ENCODE results near the gene ANTXR2. TPM values are rescaled to one million over a fixed set of nuclear protein-coding genes. Genes with fewer than 3 reads are reported as not detected.
A peak's percentile ranks its signal among the peaks of the same experiment; 100 is the strongest.
"Not testable (repeated sequence)": the region's sequence is repeated elsewhere in the genome, so short reads cannot be mapped to it uniquely, and the experiment has no call there.

ANTXR2 gene
- total RNA-seq, result 10 to 100 TPM; 39.8 to 74.6 TPM
- polyA plus RNA-seq (ENCODE audit: insufficient read length in 2 of 2), result 10 to 100 TPM; 35.3 to 42.6 TPM
- long read RNA-seq, donor 1, full-length matches to known transcripts, result 5 of 5 reads
- long read RNA-seq, donor 1, partial matches to known transcripts, result 0 of 5 reads
- long read RNA-seq, donor 1, other reads (novel, unspliced or antisense), result 0 of 5 reads
- long read RNA-seq, donor 2, full-length matches to known transcripts, result 3 of 3 reads
- long read RNA-seq, donor 2, partial matches to known transcripts, result 0 of 3 reads
- long read RNA-seq, donor 2, other reads (novel, unspliced or antisense), result 0 of 3 reads
- long read RNA-seq, donor 3, full-length matches to known transcripts, result 2 of 2 reads
- long read RNA-seq, donor 3, partial matches to known transcripts, result 0 of 2 reads
- long read RNA-seq, donor 3, other reads (novel, unspliced or antisense), result 0 of 2 reads
- long read RNA-seq, donor 4, full-length matches to known transcripts, result 5 of 5 reads
- long read RNA-seq, donor 4, partial matches to known transcripts, result 0 of 5 reads
- long read RNA-seq, donor 4, other reads (novel, unspliced or antisense), result 0 of 5 reads

- Histone ChIP-seq H3K27me3 (ENCODE audit: control insufficient read depth, insufficient read depth, low read length) (no peaks in the 10 kb centered on the region), H3K4me1 (ENCODE audit: control insufficient read depth, insufficient read depth, low read length) (peaks cover 19% of the 10 kb centered on the region), H3K9me3 (ENCODE audit: control insufficient read depth, insufficient read depth, low read length) (no peaks in the 10 kb centered on the region), H3K36me3 (ENCODE audit: control insufficient read depth, insufficient read depth, low read length) (peaks cover 2% of the 10 kb centered on the region), H3K4me3 (ENCODE audit: low read depth, low read length) (peak within 1 kb of the TSS; percentile 84), H3K27ac (ENCODE audit: low read depth, low read length) (peak within 1 kb of the TSS; percentile 96)
- under 1% methylated on average over 49 of the region's 52 CpGs for WGBS (ENCODE audit: insufficient coverage)
- peak; percentile 53 to 91 (median 63) for DNase-seq (ENCODE audit: low read depth in 4 of 6, low spot score in 6 of 6)
Measured at GRCh38 chr4:80072744-80073472, at the start of gene ANTXR2. TSS of gene ANTXR2 (minus strand) at chr4:80073229. CDS start at chr4:80072560, 669 bp downstream.

DNA sequence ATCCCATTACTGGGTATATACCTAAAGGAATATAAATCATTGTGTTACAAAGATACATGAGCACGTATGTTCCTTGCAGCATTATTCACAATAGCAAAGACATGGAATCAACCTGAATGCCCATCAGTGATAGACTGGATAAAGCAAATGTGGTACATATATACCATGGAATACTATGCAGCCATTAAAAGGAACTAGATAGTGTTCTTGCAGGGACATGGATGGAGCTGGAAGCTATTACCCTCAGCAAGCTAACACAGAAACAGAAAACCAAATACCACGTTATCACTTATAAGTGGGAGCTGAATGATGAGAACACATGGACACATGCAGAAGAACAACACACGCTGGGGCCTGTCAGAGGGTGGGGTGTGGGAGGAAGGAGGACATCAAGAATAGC is 48.8 kb upstream of the ANTXR2 start:
- not testable (repeated sequence) for H3K27ac ChIP-seq (ENCODE audit: low read depth, low read length); H3K4me1 ChIP-seq (ENCODE audit: control insufficient read depth, insufficient read depth, low read length); DNase-seq (ENCODE audit: low read depth in 4 of 6, low spot score in 6 of 6); H3K9me3 ChIP-seq (ENCODE audit: control insufficient read depth, insufficient read depth, low read length); H3K4me3 ChIP-seq (ENCODE audit: low read depth, low read length); H3K36me3 ChIP-seq (ENCODE audit: control insufficient read depth, insufficient read depth, low read length); H3K27me3 ChIP-seq (ENCODE audit: control insufficient read depth, insufficient read depth, low read length)
- no CpG with 5 or more reads among the region's 3 CpGs for WGBS (ENCODE audit: insufficient coverage)

DNA sequence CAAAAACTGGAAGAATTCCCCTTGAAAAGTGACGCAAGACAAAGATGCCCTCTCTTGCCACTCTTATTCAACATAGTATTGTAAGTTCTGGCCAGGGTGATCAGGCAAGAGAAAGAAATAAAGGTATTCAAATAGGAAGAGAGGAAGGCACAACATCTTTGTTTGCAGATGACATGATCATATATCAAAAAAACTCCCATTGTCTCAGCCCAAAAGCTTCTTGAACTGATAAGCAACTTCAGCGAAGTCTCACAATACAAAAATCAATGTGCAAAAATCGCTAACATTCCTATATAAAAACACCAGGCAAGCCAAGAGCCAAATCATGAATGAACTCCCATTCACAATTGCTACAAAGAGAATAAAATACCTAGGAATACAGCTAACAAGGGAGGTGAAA is 46.6 kb upstream of the ANTXR2 start:
- H3K27me3 ChIP-seq (ENCODE audit: control insufficient read depth, insufficient read depth, low read length); H3K4me1 ChIP-seq (ENCODE audit: control insufficient read depth, insufficient read depth, low read length); H3K27ac ChIP-seq (ENCODE audit: low read depth, low read length); H3K36me3 ChIP-seq (ENCODE audit: control insufficient read depth, insufficient read depth, low read length); H3K4me3 ChIP-seq (ENCODE audit: low read depth, low read length); H3K9me3 ChIP-seq (ENCODE audit: control insufficient read depth, insufficient read depth, low read length); DNase-seq (ENCODE audit: low read depth in 4 of 6, low spot score in 6 of 6): not testable (repeated sequence)
- no CpG with 5 or more reads among the region's 3 CpGs for WGBS (ENCODE audit: insufficient coverage)

DNA sequence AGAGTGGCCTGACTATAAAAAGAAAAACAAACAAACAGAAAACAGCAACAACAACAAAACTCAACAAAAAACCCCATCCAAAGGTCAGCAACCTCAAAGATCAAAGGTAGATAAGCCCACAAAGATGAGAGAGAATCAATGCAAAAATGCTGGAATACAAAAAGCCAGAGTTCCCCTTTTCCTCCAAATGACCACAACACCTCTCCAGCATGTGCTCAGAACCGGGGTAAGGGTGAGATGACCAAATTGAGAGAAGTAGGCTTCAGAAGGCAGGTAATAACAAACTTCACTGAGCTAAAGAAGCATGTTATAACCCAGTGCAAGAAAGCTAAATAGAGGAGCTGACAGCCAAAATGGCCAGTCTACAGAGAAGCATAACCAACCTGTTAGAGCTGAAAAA is 43.5 kb upstream of the ANTXR2 start:
- no peaks in the 10 kb centered on the region for H3K36me3 ChIP-seq (ENCODE audit: control insufficient read depth, insufficient read depth, low read length)
- H3K4me1 ChIP-seq (ENCODE audit: control insufficient read depth, insufficient read depth, low read length), result no peaks in the 10 kb centered on the region
- no peaks in the 10 kb centered on the region for H3K27me3 ChIP-seq (ENCODE audit: control insufficient read depth, insufficient read depth, low read length)
- no CpG with 5 or more reads among the region's 1 CpG for WGBS (ENCODE audit: insufficient coverage)
- no peak overlapping the region for H3K27ac ChIP-seq (ENCODE audit: low read depth, low read length)
- no peaks in the 10 kb centered on the region for H3K9me3 ChIP-seq (ENCODE audit: control insufficient read depth, insufficient read depth, low read length)
- no peak overlapping the region for H3K4me3 ChIP-seq (ENCODE audit: low read depth, low read length)
- no peak for DNase-seq (ENCODE audit: low read depth in 4 of 6, low spot score in 6 of 6)

GRCh38 chr4:80115368-80116181 is 42.5 kb upstream of the ANTXR2 start:
- no peaks in the 10 kb centered on the region for H3K9me3 ChIP-seq (ENCODE audit: control insufficient read depth, insufficient read depth, low read length)
- WGBS (ENCODE audit: insufficient coverage), result 96% methylated on average over 7 of the region's 8 CpGs
- no peaks in the 10 kb centered on the region for H3K27me3 ChIP-seq (ENCODE audit: control insufficient read depth, insufficient read depth, low read length)
- H3K27ac ChIP-seq (ENCODE audit: low read depth, low read length), result no peak overlapping the region
- no peaks in the 10 kb centered on the region for H3K4me1 ChIP-seq (ENCODE audit: control insufficient read depth, insufficient read depth, low read length)
- DNase-seq (ENCODE audit: low read depth in 4 of 6, low spot score in 6 of 6), result no peak
- no peaks in the 10 kb centered on the region for H3K36me3 ChIP-seq (ENCODE audit: control insufficient read depth, insufficient read depth, low read length)
- H3K4me3 ChIP-seq (ENCODE audit: low read depth, low read length), result no peak overlapping the region

GRCh38 chr4:80114732-80115265 is 41.8 kb upstream of the ANTXR2 start:
- Histone ChIP-seq H3K36me3 (ENCODE audit: control insufficient read depth, insufficient read depth, low read length) (no peaks in the 10 kb centered on the region), H3K4me3 (ENCODE audit: low read depth, low read length) (no peak overlapping the region), H3K4me1 (ENCODE audit: control insufficient read depth, insufficient read depth, low read length) (no peaks in the 10 kb centered on the region), H3K27ac (ENCODE audit: low read depth, low read length) (no peak overlapping the region), H3K27me3 (ENCODE audit: control insufficient read depth, insufficient read depth, low read length) (no peaks in the 10 kb centered on the region), H3K9me3 (ENCODE audit: control insufficient read depth, insufficient read depth, low read length) (no peaks in the 10 kb centered on the region)
- DNase-seq (ENCODE audit: low read depth in 4 of 6, low spot score in 6 of 6), result no peak

DNA sequence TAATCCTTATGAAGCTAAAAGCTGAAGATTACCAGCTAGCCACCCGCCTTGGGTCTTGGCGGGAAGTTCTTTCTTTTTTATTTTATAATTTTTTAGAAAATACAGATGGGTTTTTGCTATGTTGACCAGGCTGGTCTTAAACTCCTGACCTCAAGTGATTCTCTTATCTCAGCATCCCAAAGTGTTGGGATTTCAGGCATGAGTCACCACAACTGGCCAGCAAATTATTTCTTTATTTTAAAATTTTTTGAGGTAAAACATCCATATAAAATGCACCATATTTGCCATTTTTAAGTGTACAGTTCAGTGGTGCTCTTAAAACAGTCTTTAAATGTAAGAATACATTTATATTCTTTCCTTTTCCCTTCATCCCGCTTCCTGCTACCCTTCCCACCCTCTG is 40.6 kb upstream of the ANTXR2 start:
- Histone ChIP-seq H3K4me3 (ENCODE audit: low read depth, low read length) (no peak overlapping the region), H3K36me3 (ENCODE audit: control insufficient read depth, insufficient read depth, low read length) (no peaks in the 10 kb centered on the region), H3K4me1 (ENCODE audit: control insufficient read depth, insufficient read depth, low read length) (no peaks in the 10 kb centered on the region), H3K27ac (ENCODE audit: low read depth, low read length) (no peak overlapping the region), H3K9me3 (ENCODE audit: control insufficient read depth, insufficient read depth, low read length) (no peaks in the 10 kb centered on the region), H3K27me3 (ENCODE audit: control insufficient read depth, insufficient read depth, low read length) (no peaks in the 10 kb centered on the region)
- no CpG with 5 or more reads among the region's 3 CpGs for WGBS (ENCODE audit: insufficient coverage)
- no peak for DNase-seq (ENCODE audit: low read depth in 4 of 6, low spot score in 6 of 6)

DNA sequence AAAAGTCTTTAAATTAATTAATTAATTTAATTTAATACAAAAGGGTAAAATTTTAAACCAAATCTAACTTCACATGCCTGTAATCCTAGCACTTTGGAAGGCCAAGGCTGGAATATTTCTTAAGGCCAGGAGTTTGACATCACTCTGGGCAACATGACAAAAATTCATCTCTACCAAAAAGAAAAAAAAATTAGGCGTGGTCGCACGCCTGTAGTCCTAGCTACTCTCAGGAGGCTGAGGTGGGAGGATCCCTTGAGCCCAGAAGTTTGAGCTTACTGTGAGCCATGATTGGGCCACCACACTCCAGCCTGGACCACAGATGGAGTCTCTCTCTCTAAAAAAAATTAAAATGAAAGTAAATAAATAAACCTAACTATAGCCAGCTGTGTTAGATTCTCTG is 39.2 kb upstream of the ANTXR2 start:
- Histone ChIP-seq H3K27ac (ENCODE audit: low read depth, low read length) (no peak overlapping the region), H3K4me1 (ENCODE audit: control insufficient read depth, insufficient read depth, low read length) (no peaks in the 10 kb centered on the region), H3K4me3 (ENCODE audit: low read depth, low read length) (no peak overlapping the region), H3K36me3 (ENCODE audit: control insufficient read depth, insufficient read depth, low read length) (no peaks in the 10 kb centered on the region), H3K27me3 (ENCODE audit: control insufficient read depth, insufficient read depth, low read length) (no peaks in the 10 kb centered on the region), H3K9me3 (ENCODE audit: control insufficient read depth, insufficient read depth, low read length) (peaks cover under 1% of the 10 kb centered on the region)
- DNase-seq (ENCODE audit: low read depth in 4 of 6, low spot score in 6 of 6), result no peak
- WGBS (ENCODE audit: insufficient coverage), result no CpG with 5 or more reads among the region's 3 CpGs

- no peak for DNase-seq (ENCODE audit: low read depth in 4 of 6, low spot score in 6 of 6)
- no peak overlapping the region for H3K4me3 ChIP-seq (ENCODE audit: low read depth, low read length)
- H3K27me3 ChIP-seq (ENCODE audit: control insufficient read depth, insufficient read depth, low read length), result no peaks in the 10 kb centered on the region
- H3K36me3 ChIP-seq (ENCODE audit: control insufficient read depth, insufficient read depth, low read length), result no peaks in the 10 kb centered on the region
- no peaks in the 10 kb centered on the region for H3K4me1 ChIP-seq (ENCODE audit: control insufficient read depth, insufficient read depth, low read length)
- no peak overlapping the region for H3K27ac ChIP-seq (ENCODE audit: low read depth, low read length)
- H3K9me3 ChIP-seq (ENCODE audit: control insufficient read depth, insufficient read depth, low read length), result peaks cover 3% of the 10 kb centered on the region
Measured at GRCh38 chr4:80111276-80111675, 38.2 kb upstream of the ANTXR2 start.

All from spinal cord (tissue), 10 donors.